ENCODE data around the gene LSM14B. TPM values are rescaled to one million over a fixed set of nuclear protein-coding genes. Genes with fewer than 3 reads are reported as not detected.
A peak's percentile ranks its signal among the peaks of the same experiment; 100 is the strongest.
"Not testable (repeated sequence)": the region's sequence is repeated elsewhere in the genome, so short reads cannot be mapped to it uniquely, and the experiment has no call there.

The LSM14B gene
- total RNA-seq, 2 donors from 2014 or later: 25.8 to 32.7 TPM

- no peaks in the 10 kb centered on the region for H3K27me3 Mint-ChIP-seq
- no peak for DNase-seq (ENCODE audit: low spot score)
- peak overlapping the region; percentile 90 for H3K4me3 Mint-ChIP-seq
- peak overlapping the region; percentile 85 to 90 for H3K27ac Mint-ChIP-seq
- ATAC-seq: no peak
- H3K4me1 Mint-ChIP-seq (ENCODE audit: low read depth in 2 of 2): peaks cover 45 to 47% of the 10 kb centered on the region in 2 donors
- H3K36me3 Mint-ChIP-seq: peaks cover 10% of the 10 kb centered on the region
- no peaks in the 10 kb centered on the region for H3K9me3 Mint-ChIP-seq
These were observed 19.3 kb downstream of the LSM14B start for GRCh38 chr20:62141397-62142251.

DNA sequence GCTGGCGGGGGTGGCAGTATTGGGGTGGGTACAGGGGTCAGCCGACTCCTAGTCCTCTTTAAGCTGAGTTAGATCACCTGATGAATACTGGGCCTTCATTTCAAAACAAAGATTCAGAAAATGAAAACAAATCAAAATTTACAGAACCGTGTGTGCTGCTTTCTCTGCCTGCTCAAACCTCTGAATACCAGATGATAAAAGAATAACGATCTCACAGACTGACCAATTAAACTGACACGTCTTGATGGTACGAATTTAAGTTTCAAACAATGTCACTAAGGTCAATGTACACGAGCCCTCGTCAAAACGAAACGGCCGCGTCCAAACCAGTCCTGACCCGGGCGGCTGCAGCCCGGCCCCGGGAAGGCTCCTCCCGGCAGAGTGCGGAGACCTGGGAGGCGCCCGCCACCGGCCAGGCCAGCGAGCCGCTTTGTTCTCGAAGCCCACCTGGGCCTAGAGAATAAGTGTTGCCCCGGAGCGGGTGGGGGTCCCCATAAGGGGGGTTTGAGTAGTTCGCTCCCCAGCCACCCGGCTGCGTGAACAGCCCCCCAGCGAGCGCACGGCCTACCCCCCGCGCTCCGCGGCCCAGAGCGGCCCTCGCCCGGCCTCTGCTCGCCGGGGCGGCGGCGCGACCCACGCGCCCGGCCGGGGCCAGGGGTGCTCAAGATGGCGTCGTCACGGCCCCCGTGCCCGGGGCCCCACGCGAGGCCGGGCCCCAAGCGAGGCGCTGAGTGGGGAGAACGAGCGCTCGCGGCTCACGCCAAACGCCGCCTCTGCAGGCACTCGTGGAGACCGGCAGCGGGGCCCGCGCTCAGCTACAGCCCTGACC, 20.2 kb downstream of the LSM14B start:
- H3K27me3 Mint-ChIP-seq: no peaks in the 10 kb centered on the region
- ATAC-seq: peak; percentile 4 to 15

DNA sequence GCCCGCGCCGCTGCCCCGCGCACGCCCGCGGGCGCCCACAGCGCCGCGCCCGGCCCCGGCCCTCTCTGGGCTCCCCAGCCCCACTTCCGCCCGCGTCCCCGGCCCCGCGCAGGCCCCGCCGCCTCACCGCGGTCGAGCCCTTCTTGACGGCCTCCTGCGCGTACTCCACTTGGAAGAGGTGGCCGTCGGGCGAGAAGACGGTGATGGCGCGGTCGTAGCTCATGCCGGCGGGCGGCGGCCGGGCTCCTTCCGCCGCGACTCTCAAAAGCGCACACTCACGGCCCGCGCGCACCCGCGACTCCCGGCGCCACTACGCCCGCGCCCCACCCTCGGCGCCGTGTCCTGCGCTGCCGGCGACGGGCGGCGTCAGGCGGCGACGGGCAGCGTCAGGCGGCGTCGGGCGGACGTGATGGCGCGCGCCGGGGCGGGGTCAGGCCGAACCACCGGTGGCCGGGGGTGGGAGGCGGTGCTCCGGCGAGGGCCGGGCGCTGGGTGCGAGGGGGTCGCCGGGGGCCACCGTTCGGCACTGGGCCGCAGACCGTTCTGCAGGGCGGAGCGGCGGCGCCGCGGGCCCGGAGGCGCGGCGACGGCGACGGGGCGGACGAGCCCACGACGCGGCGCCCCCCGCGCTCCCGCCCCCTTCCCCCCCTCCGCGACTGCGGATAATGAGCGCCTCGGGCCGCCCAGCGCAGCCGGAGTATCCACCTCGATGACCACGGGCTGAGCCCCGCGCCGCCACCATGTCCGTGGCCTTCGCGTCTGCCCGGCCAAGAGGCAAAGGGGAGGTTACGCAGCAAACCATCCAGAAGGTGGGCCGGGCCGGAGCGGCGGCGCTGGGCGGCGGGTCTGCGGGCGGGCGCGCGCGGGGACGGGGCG, 21.0 kb downstream of the LSM14B start, which contains the start of the genes PSMA7 and SS18L1:
Gene PSMA7 (minus strand): TSS at position 314 of the 876 bp plus-strand sequence. CDS start 91 bp downstream, at position 223.
Gene SS18L1 (plus strand): TSS at position 689 of the 876 bp plus-strand sequence. CDS start 52 bp downstream, at position 741.
- DNase-seq (ENCODE audit: low spot score): peak; percentile 92

More for the DNA sequence above, 20.2 kb downstream of the LSM14B start:
- Mint-ChIP-seq H3K9me3 (no peaks in the 10 kb centered on the region), H3K27ac (peak overlapping the region; percentile 85 to 90), H3K4me3 (peak overlapping the region; percentile 90), H3K4me1 (ENCODE audit: low read depth in 2 of 2) (peaks cover 45 to 50% of the 10 kb centered on the region in 2 donors), H3K36me3 (peaks cover 8% of the 10 kb centered on the region)
- no peak for DNase-seq (ENCODE audit: low spot score)

DNA sequence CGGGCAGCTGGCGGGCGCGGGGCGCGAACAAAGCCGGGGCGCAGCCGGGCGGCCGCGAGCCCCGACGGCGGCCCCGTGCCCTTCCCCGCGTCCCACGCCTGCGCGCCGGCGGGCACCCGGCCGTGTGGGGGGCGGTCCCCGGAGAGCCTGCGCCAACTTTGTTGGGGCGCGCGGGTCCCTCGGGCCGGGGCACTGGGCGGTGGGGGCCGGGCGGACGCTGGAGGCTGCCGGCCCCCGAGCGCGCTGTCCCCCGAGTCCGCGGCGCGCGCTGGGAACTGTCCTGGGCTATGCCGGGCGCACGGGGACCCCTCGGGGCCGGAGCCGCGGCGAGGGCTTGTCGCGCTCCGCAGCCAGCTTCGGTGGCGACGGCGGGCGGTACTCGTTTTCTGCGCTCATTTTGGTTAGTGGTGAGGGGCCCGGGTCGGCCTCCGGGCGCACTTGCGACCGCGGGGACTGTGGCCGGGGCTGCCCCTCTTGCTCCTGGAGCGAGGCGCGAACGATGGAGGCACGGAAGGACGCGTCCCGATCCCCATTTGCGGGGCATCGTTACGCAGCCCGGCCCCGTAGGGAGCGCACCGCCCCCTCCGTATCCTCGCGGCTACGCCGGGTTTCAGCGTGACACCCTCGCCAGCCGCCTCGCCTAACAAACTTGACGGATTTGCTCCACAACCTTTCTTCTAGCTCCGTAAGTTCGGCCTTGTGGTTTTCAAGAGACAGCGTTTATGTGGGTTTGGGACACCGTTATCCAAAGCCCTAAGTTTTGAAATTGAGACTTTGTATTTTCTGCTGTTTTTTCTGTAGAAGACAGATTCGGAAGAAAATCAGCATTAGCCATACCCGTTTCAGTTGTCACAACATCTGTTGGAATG, 21.9 kb downstream of the LSM14B start:
- H3K27ac Mint-ChIP-seq: peak overlapping the region; percentile 68 to 69
- H3K4me1 Mint-ChIP-seq (ENCODE audit: low read depth in 2 of 2): peaks cover 37 to 44% of the 10 kb centered on the region in 2 donors
- H3K36me3 Mint-ChIP-seq: no peaks in the 10 kb centered on the region
- H3K4me3 Mint-ChIP-seq: peak overlapping the region; percentile 81
- H3K9me3 Mint-ChIP-seq: no peaks in the 10 kb centered on the region
- DNase-seq (ENCODE audit: low spot score) (peak; percentile 71), ATAC-seq (peak; percentile 29 to 41)
- H3K27me3 Mint-ChIP-seq: no peaks in the 10 kb centered on the region

More for the DNA sequence above, 21.0 kb downstream of the LSM14B start, which contains the start of the genes PSMA7 and SS18L1:
- ATAC-seq: peak; percentile 92 to 96
- no peaks in the 10 kb centered on the region for H3K9me3 Mint-ChIP-seq
- no peaks in the 10 kb centered on the region for H3K27me3 Mint-ChIP-seq
- peaks cover under 1% of the 10 kb centered on the region for H3K36me3 Mint-ChIP-seq
- peak within 1 kb of the TSS; percentile 85 to 90 for H3K27ac Mint-ChIP-seq
- peak within 1 kb of the TSS; percentile 90 for H3K4me3 Mint-ChIP-seq
- peaks cover 37 to 44% of the 10 kb centered on the region in 2 donors for H3K4me1 Mint-ChIP-seq (ENCODE audit: low read depth in 2 of 2)

DNA sequence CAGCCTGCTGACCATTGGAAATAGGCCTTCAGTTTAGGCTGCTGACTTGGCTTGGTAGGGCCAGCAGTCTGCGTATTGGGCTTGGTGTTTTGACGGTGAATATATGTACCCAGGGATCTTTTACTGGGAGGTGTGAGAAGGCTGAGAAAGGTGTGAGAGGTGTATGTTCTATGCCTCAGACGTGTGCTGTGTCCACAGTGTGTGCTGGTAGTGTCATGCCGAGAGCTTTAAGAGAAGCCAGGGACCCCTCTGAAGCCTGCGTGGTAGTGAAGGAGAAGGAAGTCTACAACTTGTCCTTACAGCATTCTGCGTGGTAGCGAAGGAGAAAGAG, 23.4 kb downstream of the LSM14B start:
- Mint-ChIP-seq H3K27me3 (no peaks in the 10 kb centered on the region), H3K9me3 (no peaks in the 10 kb centered on the region), H3K4me3 (peak overlapping the region; percentile 81), H3K4me1 (ENCODE audit: low read depth in 2 of 2) (peaks cover 35 to 43% of the 10 kb centered on the region in 2 donors), H3K36me3 (no peaks in the 10 kb centered on the region), H3K27ac (peak overlapping the region in 1 of 2 donors; percentile 6)
- no peak for ATAC-seq
- no peak for DNase-seq (ENCODE audit: low spot score)

- Mint-ChIP-seq H3K4me1 (ENCODE audit: low read depth in 2 of 2) (peaks cover 30 to 39% of the 10 kb centered on the region in 2 donors), H3K9me3 (no peaks in the 10 kb centered on the region), H3K27ac (no peak overlapping the region), H3K36me3 (no peaks in the 10 kb centered on the region), H3K4me3 (peak overlapping the region; percentile 81), H3K27me3 (no peaks in the 10 kb centered on the region)
- DNase-seq (ENCODE audit: low spot score) (no peak), ATAC-seq (no peak)
These were observed 23.9 kb downstream of the LSM14B start for GRCh38 chr20:62146019-62146755.

GRCh38 chr20:62147125-62147524, 24.9 kb downstream of the LSM14B start:
- Mint-ChIP-seq H3K36me3 (no peaks in the 10 kb centered on the region), H3K27ac (no peak overlapping the region), H3K4me3 (no peak overlapping the region), H3K4me1 (ENCODE audit: low read depth in 2 of 2) (peaks cover 21 to 32% of the 10 kb centered on the region in 2 donors), H3K9me3 (no peaks in the 10 kb centered on the region), H3K27me3 (no peaks in the 10 kb centered on the region)
- ATAC-seq (no peak), DNase-seq (ENCODE audit: low spot score) (no peak)

- no peak for ATAC-seq
- DNase-seq (ENCODE audit: low spot score): no peak
- no peak overlapping the region for H3K27ac Mint-ChIP-seq
- H3K9me3 Mint-ChIP-seq: no peaks in the 10 kb centered on the region
- no peak overlapping the region for H3K4me3 Mint-ChIP-seq
- H3K27me3 Mint-ChIP-seq: no peaks in the 10 kb centered on the region
- peaks cover 19 to 34% of the 10 kb centered on the region in 2 donors for H3K4me1 Mint-ChIP-seq (ENCODE audit: low read depth in 2 of 2)
- H3K36me3 Mint-ChIP-seq: peaks cover under 1% of the 10 kb centered on the region
These were observed 25.3 kb downstream of the LSM14B start for GRCh38 chr20:62147528-62147927.

DNA sequence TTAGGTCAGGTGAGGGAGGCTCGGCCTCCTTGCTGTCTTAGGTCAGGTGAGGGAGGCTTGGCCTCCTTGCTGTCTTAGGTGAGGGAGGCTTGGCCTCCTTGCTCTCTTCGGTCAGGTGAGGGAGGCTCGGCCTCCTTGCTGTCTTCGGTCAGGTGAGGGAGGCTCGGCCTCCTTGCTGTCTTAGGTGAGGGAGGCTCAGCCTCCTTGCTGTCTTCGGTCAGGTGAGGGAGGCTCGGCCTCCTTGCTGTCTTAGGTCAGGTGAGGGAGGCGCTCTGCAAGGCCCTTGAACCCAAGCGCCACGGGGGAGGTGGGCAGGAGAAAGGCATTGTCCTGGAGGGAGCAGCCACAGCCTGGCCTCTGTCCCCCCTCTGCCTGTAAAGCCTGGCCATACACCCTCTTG, 26.1 kb downstream of the LSM14B start:
- H3K36me3 Mint-ChIP-seq; H3K27ac Mint-ChIP-seq; H3K4me3 Mint-ChIP-seq; H3K9me3 Mint-ChIP-seq; ATAC-seq; H3K27me3 Mint-ChIP-seq; DNase-seq (ENCODE audit: low spot score): not testable (repeated sequence)
- peaks cover 19 to 37% of the 10 kb centered on the region in 2 donors for H3K4me1 Mint-ChIP-seq (ENCODE audit: low read depth in 2 of 2)

- Mint-ChIP-seq H3K27ac (no peak overlapping the region), H3K36me3 (peaks cover 12% of the 10 kb centered on the region), H3K9me3 (no peaks in the 10 kb centered on the region), H3K27me3 (no peaks in the 10 kb centered on the region), H3K4me3 (no peak overlapping the region), H3K4me1 (ENCODE audit: low read depth in 2 of 2) (peaks cover 19 to 40% of the 10 kb centered on the region in 2 donors)
- ATAC-seq (no peak), DNase-seq (ENCODE audit: low spot score) (no peak)
These were observed 26.6 kb downstream of the LSM14B start for GRCh38 chr20:62148908-62149314.

DNA sequence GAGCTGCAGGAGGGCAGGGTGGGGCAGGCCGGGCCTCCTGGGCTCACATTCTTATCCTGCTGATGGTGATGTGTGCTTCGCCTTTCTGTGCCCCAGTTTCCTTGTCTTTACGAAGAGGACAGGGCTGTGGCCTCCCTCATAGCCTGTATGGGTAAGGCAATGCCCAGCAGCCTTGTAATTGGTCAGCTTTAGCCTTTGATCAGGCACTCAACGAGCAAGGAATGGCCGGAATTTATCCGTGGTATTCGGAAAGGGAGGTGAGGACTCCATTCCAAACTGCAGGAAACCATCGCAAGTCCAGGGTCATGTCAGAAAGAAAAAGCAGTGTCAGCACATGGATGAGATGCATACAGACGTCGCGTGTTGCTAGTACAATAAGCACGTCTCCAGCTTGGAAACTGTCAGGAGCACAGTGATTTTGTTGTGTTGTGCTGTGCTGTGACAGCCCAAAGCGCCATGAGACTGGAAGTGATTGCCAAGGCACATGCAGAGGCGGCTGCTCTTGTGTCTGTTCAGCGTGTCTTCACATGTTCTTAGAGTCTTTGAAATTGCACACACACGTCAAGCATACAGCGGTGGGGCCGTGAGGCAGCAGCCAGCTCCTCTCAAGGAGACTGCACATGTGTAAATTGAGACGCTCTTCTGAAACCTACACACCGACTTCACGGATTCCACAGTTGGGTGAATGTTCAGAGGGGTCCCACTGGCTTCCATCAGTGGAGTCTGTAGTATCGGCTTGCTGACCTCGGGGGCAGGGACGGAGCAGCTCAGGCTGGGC, 27.4 kb downstream of the LSM14B start:
- Mint-ChIP-seq H3K4me3 (no peak overlapping the region), H3K27ac (no peak overlapping the region), H3K36me3 (peaks cover 17% of the 10 kb centered on the region), H3K9me3 (no peaks in the 10 kb centered on the region), H3K27me3 (no peaks in the 10 kb centered on the region), H3K4me1 (ENCODE audit: low read depth in 2 of 2) (peaks cover 21 to 37% of the 10 kb centered on the region in 2 donors)
- ATAC-seq (no peak), DNase-seq (ENCODE audit: low spot score) (no peak)
